DMS114 treated with DMSO at 0.1 percent for 48 hours (cell line): Measurements from ENCODE around the gene DIMT1.

Experiments
- DNase-seq: peaks from one replicate; lab custom pipeline; 2025; ENCODE audit not compliant: unreplicated experiment; lab: John Stamatoyannopoulos, UW

The DIMT1 gene

DNA sequence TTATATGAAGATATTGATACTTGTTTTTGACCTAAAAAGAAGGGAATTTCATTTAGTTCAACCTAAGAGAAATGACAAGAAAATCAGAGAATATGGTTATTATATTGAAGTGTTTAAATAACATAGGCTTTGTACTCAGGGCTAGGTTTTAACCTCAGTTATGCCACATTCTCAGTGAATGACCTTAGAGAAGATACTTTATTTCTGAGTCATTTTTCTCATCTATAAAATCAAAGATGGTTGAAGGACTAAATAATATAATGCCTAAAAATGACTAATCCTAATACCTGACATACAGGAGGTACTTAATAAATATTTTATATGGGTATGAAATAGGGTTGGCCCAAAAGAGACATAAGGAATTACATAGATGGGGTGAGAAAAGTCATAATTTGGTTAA is 32.3 kb downstream of the DIMT1 start:
- DNase-seq = no peak

DNA sequence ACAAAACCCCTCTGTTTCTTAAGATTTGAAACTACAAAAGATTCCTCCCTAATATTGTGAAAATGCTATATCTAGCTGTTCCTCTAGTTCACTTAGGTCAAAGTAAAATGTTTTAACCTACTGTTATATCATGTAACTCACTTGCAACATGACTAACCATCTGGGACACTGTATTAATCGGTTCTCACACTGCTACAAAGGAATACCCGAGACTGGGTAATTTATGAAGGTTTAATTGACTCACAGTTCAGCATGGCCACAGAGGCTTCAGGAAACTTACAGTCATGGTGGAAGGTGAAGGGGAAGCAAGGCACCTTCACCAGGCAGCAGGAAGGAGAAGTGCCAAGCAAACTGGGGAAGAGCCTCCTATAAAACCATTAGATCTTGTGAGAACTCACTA is 34.7 kb downstream of the DIMT1 start:
- DNase-seq = no peak

DNA sequence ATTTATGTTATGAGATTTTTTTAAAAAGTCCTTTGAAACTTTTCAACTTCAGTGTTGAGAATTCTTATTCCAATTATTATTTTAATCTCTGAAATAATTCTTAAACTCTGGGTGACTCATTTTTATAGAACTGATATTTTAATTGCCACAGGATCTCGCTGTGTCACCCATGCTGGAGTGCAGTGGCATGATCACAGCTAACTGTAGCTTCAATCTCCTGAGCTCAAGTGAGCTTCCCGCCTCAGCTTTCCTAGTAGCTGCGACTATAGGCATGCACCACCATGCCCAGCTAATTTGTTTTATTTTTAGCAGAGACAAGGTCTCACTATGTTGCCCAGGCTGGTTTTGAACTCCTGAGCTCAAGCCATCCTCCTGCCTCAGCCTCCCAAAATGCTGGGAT is 41.0 kb downstream of the DIMT1 start:
- no peak for DNase-seq

DNA sequence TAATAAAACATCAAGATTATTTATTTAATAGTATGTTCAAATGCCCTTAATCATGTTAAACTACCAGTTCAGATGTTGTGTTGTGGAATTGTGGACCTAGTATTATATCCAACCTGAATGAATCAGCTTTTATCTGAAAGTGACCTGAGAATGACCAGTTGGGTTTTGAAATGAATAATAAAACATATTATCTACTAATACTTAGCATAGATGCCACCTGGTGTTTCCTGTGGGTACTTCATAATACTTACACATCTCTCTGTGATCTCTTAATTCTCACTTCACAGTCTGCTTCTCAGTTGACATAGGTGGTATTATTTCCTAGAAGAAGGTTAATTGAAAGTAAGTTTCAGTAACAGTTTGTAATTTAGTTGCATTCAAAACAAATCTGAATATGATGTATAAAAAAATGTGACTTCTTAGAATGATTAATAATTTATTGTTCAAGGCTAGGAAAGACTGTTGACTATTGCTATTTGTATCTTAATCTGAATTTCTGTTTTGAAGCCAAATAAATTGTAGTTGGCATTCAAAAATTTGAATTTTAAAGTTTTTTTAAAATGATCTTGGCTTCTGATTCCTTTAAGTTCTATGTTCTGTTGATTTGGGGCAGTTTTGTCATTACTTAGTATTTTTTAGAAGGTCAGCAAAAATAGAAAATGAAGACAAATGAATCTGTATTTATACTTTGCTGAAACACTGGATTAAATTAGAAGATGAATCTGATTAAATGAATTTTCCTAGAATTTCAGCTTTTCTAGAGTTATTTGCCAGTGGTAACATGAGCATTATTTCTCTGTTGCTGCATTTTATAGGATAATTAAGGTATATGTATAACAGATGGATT is 49.5 kb downstream of the DIMT1 start:
- DNase-seq = peak; percentile 63

DNA sequence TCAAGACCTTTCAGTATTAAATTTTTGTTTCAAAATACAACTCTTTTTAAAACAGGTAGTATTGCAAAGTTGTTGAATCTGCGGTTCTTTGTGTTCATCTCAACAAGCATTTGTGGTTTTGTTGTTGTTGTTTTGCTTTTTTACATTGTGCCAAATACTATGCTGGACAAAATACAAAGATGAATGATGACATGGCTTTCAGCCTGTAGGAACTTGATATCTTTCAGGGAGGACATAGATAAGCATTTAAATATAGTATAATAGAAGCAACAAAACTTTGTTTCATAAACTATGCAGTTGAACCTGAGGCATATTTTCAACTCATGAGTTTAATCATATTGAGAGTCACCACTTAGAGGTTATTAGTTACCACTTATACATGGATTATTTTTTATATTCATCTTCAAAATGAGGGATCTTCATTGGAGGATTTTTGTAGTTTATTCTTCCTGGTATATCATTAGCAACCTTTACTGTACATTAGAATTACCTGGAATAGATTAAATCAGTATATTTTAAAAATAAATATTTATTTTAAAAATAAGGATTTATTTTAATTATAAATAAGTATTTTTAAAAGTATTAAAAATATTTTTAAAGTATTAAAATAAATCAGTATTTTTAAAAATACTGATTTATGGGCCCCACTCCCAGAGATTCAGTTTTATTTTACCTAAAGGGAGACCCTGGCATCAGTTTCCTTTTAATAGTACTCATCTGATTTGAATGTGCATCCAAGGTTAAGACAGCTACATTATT is 54.8 kb downstream of the DIMT1 start:
- DNase-seq = no peak

DNA sequence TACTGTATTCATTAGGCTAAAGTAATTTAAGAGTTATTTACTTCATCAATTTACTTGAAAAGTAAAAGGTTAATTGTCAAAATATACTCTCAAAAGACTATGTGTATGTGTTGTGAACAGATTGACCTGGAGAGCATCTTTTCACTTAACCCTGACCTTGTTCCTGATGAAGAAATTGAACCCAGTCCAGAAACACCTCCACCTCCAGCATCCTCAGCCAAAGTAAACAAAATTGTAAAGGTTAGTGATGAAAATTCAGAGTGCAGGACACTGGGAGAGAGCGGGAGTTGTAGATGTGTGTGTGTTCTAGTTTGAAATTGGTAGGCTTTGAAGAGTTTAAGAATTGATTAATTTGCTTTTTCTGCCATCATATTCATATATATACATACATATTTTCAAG is 55.8 kb downstream of the DIMT1 start:
- no peak for DNase-seq

DNA sequence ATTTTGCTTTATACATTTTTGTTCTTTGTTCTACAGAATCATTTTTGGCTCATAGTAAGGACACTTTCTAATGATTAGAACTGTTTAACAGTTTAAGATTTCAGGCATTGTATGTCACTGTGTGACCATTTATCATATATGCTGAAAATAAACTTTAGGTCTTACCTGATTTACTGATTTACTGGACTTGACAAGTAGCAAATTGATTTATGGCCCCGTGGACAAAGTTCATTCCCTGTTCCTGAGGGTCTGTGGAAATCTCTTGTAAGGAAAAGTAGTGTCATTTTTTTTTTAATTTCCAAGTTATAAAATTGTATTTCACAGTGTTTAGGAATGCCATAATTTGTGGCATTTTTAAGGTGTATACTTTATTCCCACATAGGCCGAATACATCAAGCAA is 57.0 kb downstream of the DIMT1 start:
- DNase-seq = no peak

DNA sequence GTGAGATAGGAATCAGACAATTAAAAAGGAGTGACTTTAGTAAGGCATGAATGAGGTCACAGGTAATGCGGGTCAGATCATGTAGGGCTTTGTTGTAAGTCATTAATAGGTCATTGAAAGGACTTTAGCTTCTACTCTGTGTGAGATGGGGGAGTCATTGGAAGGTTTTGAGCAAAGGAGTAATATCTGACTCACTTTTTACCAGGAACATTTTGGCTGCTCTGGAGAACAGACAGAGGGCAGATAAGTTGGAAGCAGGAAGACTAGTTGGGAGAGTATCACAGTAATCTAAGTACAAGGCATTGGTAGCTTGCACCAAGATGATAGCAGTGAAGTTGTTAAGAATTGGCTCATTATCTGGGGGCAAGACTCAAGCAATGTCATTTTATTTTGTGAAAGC is 60.3 kb downstream of the DIMT1 start:
- DNase-seq = no peak

DNA sequence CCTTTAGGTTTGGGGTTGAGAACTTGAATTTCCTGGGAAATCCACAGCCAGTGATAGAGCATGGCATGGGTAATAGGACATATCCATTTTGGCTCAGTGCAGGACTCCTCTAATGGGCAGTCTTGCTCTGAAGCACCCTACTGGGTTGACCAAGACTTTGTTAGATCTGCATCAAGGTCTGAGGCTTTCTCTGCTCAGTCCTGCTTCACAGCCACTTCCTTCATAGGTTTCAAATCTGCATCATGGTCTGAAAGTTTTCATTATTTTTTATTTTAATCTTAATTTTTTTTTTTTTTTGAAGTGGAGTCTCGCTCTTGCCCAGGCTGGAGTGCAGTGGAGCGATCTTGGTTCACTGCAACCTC is 61.2 kb downstream of the DIMT1 start:
- DNase-seq = no peak

DNA sequence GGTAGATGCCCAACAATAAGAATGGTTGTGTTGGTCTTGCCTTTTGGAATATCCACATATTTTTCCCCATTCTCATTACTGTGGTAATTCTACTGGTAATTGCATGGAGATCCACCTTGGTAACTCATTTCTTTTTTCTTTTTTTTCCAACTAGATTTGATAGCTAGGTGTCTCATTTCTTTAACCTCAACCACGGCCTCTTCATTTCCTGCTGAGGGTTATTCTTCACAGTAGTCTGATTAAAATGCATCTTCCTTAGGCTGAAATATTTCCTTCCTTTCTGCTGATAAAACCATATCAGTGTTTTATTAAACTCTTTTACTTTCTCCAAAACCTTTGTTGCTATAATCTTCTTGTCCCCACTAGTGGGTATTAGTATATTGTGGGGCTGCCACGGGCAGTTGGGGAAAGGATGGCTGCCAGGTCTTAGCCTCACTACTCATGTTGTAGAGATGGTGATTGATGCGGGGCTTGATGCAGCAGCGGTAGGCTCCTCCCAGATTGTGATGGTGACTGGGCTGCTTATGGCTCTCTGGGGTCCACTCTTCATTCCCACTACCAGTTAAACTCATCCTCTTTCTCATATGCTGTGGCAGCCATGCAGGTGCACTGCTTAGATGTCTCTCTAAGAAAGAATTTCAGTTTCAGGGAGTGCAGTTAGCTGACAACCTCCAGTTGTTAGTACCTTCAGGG is 61.8 kb downstream of the DIMT1 start:
- DNase-seq = no peak

DNA sequence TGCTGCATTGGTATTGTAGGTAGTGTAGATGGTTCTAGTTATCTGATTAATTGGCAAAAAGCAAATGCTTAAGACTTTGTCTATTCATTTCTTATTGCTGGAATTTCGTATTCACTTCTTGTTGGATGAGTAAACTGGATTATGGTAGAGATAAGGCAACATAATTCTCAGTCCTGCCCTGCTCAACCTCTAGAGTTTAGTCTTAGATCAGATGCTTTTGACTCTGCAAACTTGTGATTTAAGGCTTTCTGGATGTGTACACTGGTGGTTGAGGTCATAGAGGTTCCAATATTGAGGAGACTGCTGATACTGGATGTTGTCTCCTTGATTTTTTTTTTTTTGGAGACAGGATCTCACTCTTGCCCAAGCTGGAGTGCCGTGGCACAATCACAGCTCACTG is 62.7 kb downstream of the DIMT1 start:
- DNase-seq = no peak

DNA sequence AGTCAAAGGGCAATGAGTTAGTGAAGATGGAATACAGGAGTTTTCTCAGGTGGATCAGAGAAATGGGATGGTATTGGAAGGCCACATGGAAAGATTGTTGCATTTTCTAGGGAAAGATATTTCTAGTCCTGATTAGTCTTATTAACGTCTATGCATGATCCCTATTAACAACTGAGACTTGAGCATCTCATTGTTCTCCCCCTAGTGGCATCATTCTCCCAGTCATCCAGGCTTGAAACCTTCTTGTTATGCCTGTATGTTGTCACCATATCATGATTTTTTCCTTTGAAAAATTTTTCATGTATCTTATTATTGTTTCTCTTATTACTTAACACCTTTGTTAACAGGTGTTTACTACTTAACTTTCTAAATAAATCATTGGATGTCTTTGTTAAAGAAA is 63.3 kb downstream of the DIMT1 start:
- DNase-seq = no peak
